HepG2 (cell line): ENCODE results near the gene CEP164. TPM values are rescaled to one million over a fixed set of nuclear protein-coding genes. Genes with fewer than 3 reads are reported as not detected.

Experiments
- ATAC-seq: fragments of 200-7000 bp; cut with Tn5 transposase; 3 replicates; pipeline ENCODE4 v1.9.1; 2020; ENCODE audit warnings: mild to moderate bottlenecking, moderate library complexity
- BruUV-seq: library from RNA; stranded (reverse); fragments of 400-500 nt; replicated peaks from 2 replicates; lab custom pipeline; 2021; lab: Mats Ljungman, UMichigan
- CTCF ChIA-PET: fragments of 300-600 bp; formaldehyde crosslinking; extraction: SDS; loops from one replicate; lab custom pipeline; 2021; ENCODE audit warnings: low total read pairs, inconsistent platforms, low intra/inter-chr PET ratio; lab: Yijun Ruan, JAX
- POLR2A ChIA-PET: fragments of 350-600 bp; sonication (Branson Sonifier 250); formaldehyde crosslinking; loops from one replicate; lab custom pipeline; 2020; ENCODE audit warnings: antibody characterized with exemption, inconsistent platforms; lab: Yijun Ruan, JAX
- DNase-seq: peaks from one replicate; pipeline ENCODE4 v3.0.0-alpha.2; 2015; ENCODE audit warnings: low spot score
- FAIRE-seq: peaks from 3 replicates; lab custom pipeline; 2011; peaks lifted over from hg19 to GRCh38; lab: Jason Lieb, UNC
- H2AFZ ChIP-seq: one replicate; pipeline ENCODE4 v1.6.1; 2011; ENCODE audit warnings: low read length, inconsistent platforms
- H3K27ac ChIP-seq: fragments of 300-600 bp; 3 replicates; pipeline ENCODE4 v1.8.0; 2011; ENCODE audit warnings: mixed run types, mild to moderate bottlenecking, mixed read lengths, low read length, inconsistent platforms; ENCODE audit not compliant: insufficient read depth; ENCODE audit errors: extremely low read length
- H3K27me3 ChIP-seq, 2 experiments: fragments of 200-600 bp in 1 of 2; 2 replicates in 1 of 2; 3 replicates in 1 of 2; pipeline versions ENCODE4 v1.6.0 to v1.8.0; 2011; ENCODE audit warnings: low read length in 2 of 2, mild to moderate bottlenecking in 2 of 2, moderate library complexity in 2 of 2, inconsistent platforms in 1 of 2; ENCODE audit not compliant: insufficient read depth in 2 of 2, control insufficient read depth in 1 of 2
- H3K36me3 ChIP-seq, 2 experiments: fragments of 200-600 bp in 1 of 2; replicated peaks in 1 of 2; 2 replicates in 1 of 2; 3 replicates in 1 of 2; pipeline versions ENCODE4 v1.5.1 to v1.8.0; 2011; ENCODE audit warnings: low read length in 2 of 2, inconsistent platforms in 1 of 2; ENCODE audit not compliant: insufficient read depth in 2 of 2, control insufficient read depth in 1 of 2
- H3K4me1 ChIP-seq: 2 replicates; pipeline ENCODE4 v1.5.1; 2012; ENCODE audit warnings: low read length, inconsistent platforms; ENCODE audit not compliant: insufficient read depth
- H3K4me2 ChIP-seq: 2 replicates; pipeline ENCODE4 v1.6.0; 2011; ENCODE audit warnings: low read depth, low read length, inconsistent platforms
- H3K4me3 ChIP-seq, 3 experiments: fragments of 200-600 bp in 1 of 3; sonication (generic), shearing (Covaris generic) in 1 of 3; replicated peaks in 1 of 3; 2 replicates each; pipeline ENCODE4 v1.5.1; 2011 to 2016; ENCODE audit warnings: low read length in 3 of 3, inconsistent platforms in 2 of 3, low read depth in 2 of 3, mild to moderate bottlenecking in 2 of 3, control low read depth in 1 of 3, mixed read lengths in 1 of 3; ENCODE audit not compliant: insufficient read depth in 1 of 3
- H3K79me2 ChIP-seq: one replicate; pipeline ENCODE4 v1.6.1; 2011; ENCODE audit warnings: low read length, inconsistent platforms; ENCODE audit not compliant: insufficient read depth
- H3K9ac ChIP-seq: 2 replicates; pipeline ENCODE4 v1.6.0; 2011; ENCODE audit warnings: mild to moderate bottlenecking, low read depth, low read length, inconsistent platforms; ENCODE audit not compliant: insufficient read depth
- H3K9me3 ChIP-seq: 2 replicates; pipeline ENCODE4 v1.5.1; 2012; ENCODE audit warnings: mild to moderate bottlenecking, low read length
- H4K20me1 ChIP-seq: 2 replicates; pipeline ENCODE4 v1.6.0; 2011; ENCODE audit warnings: inconsistent platforms, mild to moderate bottlenecking, low read length, moderate library complexity; ENCODE audit not compliant: insufficient read depth
- CBX5 ChIP-seq: sonication (generic); formaldehyde crosslinking; IDR thresholded peaks from 2 replicates; pipeline ENCODE4 v1.4.0; 2020; ENCODE audit warnings: missing genetic modification reagents, borderline replicate concordance
- ETV6 ChIP-seq: sonication (generic); formaldehyde crosslinking; conservative IDR thresholded peaks from 2 replicates; pipeline ENCODE4 v1.4.0; 2020; ENCODE audit warnings: missing genetic modification reagents
- HHEX ChIP-seq: IDR thresholded peaks from 2 replicates; pipeline ENCODE4 v1.6.1; 2016; ENCODE audit warnings: control low read depth
- KLF12 ChIP-seq: sonication (generic); formaldehyde crosslinking; IDR thresholded peaks from 2 replicates; pipeline ENCODE4 v1.4.0; 2020; ENCODE audit warnings: missing genetic modification reagents, borderline replicate concordance
- TCF7 ChIP-seq: sonication (generic); IDR thresholded peaks from 2 replicates; pipeline ENCODE4 v1.6.1; 2016; ENCODE audit warnings: antibody characterized with exemption, low read depth
- ZBTB38 ChIP-seq: sonication (generic); formaldehyde crosslinking; IDR thresholded peaks from 2 replicates; pipeline ENCODE4 v1.5.1; 2020; ENCODE audit warnings: mild to moderate bottlenecking, missing genetic modification reagents
- ZFP41 ChIP-seq: sonication (generic); formaldehyde crosslinking; IDR thresholded peaks from 2 replicates; pipeline ENCODE4 v1.4.0; 2020; ENCODE audit warnings: mild to moderate bottlenecking, missing genetic modification reagents, borderline replicate concordance
- ZMYM3 ChIP-seq: sonication (generic); formaldehyde crosslinking; IDR thresholded peaks from 2 replicates; pipeline ENCODE4 v1.5.1; 2020; ENCODE audit warnings: mild to moderate bottlenecking, missing genetic modification reagents
- ZNF124 ChIP-seq: sonication (generic); formaldehyde crosslinking; IDR thresholded peaks from 2 replicates; pipeline ENCODE4 v1.4.0; 2020; ENCODE audit warnings: missing genetic modification reagents
- ZNF232 ChIP-seq: sonication (generic); formaldehyde crosslinking; IDR thresholded peaks from 2 replicates; pipeline ENCODE4 v1.4.0; 2020; ENCODE audit warnings: missing genetic modification reagents, borderline replicate concordance
- ZNF766 ChIP-seq: sonication (generic); formaldehyde crosslinking; IDR thresholded peaks from 2 replicates; pipeline ENCODE4 v1.5.0; 2020; ENCODE audit warnings: missing genetic modification reagents, borderline replicate concordance
- WGBS: methylation state at CpG from one replicate; pipeline ENCODE4 v1.1.6; 2017; ENCODE audit warnings: low lambda C conversion rate; 5-methylcytosine and 5-hydroxymethylcytosine counted together
- in situ Hi-C: cut with HindIII; loops from 2 replicates; pipeline ENCODE4 v1.10.0; 2017; ENCODE audit warnings: low pct_unique_long_range_greater_than_20kb; ENCODE audit not compliant: extremely low pct_ligation_motif_present
- intact Hi-C: fragments of 100-400 bp; cut with micrococcal nuclease; formaldehyde crosslinking; loops from one replicate; pipeline ENCODE4 v1.10.0; 2022; ENCODE audit not compliant: unreplicated experiment
- polyA plus RNA-seq, 8 experiments: library from polyadenylated mRNA; depleted of rRNA in 3 of 8; stranded (reverse) in 7 of 8; unstranded in 1 of 8; fragments of >200 nt; fragmentation: Illumina TruSeq in 4 of 8; extraction: Trizol in 4 of 8; gene quantifications; 2 replicates each; pipeline versions ENCODE4 v1.2.1 to v1.2.3, GENCODE V29; 2011 to 2016; ENCODE audit warnings: low read depth in 4 of 8, missing spikeins in 1 of 8, mixed read lengths in 1 of 8; ENCODE audit not compliant: insufficient read depth in 1 of 8
- total RNA-seq, 5 experiments: library from RNA; depleted of rRNA; stranded (reverse); fragments of >200 nt; fragmentation: Illumina TruSeq; extraction: Trizol; gene quantifications; 2 replicates each; pipeline ENCODE4 v1.2.3, GENCODE V29; 2016; ENCODE audit warnings: low read depth in 1 of 5
- TF ChIP-seq, protein P1 (sequence below): sonication (generic); formaldehyde crosslinking; IDR thresholded peaks from 2 replicates; pipeline ENCODE4 v1.4.0; 2020; ENCODE audit warnings: mild to moderate bottlenecking, missing genetic modification reagents

CEP164 gene
- total and polyA plus RNA-seq, 2 of the 13 experiments (the other 11 are each of a cell fraction or from before 2014, with no cell fraction given), result 11.4 to 15.2 TPM

DNA sequence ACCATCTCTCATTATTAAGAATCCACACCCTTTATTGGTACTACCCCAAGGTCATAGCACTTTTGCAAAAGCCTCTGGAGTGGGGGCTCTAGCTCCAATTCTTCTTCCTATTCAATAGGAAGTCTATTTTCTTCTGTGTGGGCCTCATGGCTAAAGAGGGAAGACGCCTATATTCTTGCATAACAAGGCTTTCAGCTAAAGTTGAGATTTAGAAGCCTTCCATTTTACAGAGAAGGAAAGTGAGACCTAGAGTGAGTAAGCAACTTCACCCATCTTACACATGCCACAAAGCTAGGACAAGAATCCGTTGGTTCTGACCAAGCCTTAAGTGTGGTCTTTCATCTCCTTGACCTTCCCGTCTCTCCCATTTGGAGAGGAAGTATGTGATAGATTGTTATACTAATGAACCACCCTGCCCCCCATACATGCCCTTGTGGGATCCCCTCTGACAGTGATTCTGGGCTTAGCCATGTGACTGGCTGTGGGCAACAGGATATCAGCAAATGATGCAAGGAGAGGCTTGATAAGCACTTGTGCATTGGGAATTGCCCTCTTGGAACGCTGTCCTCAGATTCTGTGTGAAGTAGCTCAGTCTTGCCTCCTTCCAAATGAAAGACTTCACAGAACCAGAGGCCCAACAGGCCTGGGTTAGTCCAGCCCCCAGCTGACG, 23.9 kb upstream of the CEP164 start:
- 52% methylated on average over 5 of the region's 5 CpGs for WGBS
- POLR2A ChIA-PET, result interaction anchor here (1.2 to 7.1 kb wide), 3 partner anchors 11 to 24 kb away, joined by 3 to 62 read pairs (median 33); partner anchors contain the start of genes BACE1 and CEP164
- Histone ChIP-seq H3K9me3 (no peaks in the 10 kb centered on the region), H3K27me3 (no peaks in the 10 kb centered on the region; a peak in 1 of 5 replicates), H3K4me3 (no peak overlapping the region), H3K4me1 (peaks cover 58% of the 10 kb centered on the region), H3K36me3 (no peaks in the 10 kb centered on the region), H3K4me2 (no peak overlapping the region)
- no peak for FAIRE-seq
- intact Hi-C loops (no loop called here), in situ Hi-C loops (no loop called here)
- no TSS peak for BruUV-seq
- no peak for DNase-seq
- TF ChIP-seq ZFP41 (no peak), ETV6 (no peak), KLF12 (0 out of 2 replicates have a peak, but pooled peaks have one; percentile 12)
- TF ChIP-seq, all 625 proteins: peak for 1
- Histone ChIP-seq H3K9ac (no peak overlapping the region), H2AFZ (no peak overlapping the region), H3K79me2 (no peaks in the 10 kb centered on the region), H3K27ac (no peak overlapping the region), H4K20me1 (no peaks in the 10 kb centered on the region)
- no peak for ATAC-seq
- CTCF ChIA-PET, result no interaction called here

DNA sequence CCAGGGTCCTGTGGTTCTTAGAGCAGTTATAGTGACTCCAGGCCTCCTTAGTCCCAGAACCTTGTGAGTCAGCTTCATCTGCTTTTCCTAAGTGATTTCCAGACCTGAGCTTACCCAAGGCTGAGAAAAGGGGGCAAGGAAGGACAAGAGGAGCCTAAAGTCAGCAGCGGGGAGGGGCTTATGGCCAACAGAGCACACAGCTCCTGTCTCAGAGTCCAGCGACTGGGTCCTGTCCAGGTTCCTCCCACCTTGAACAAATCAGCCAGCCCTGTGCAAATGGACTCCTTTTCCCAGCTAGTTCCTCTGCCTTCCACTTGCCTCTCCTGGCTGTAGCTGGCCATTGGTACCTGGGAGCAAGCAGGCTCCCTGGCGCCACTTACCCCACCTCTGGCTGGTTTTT, 22.5 kb upstream of the CEP164 start:
- CTCF ChIA-PET, result no interaction called here
- FAIRE-seq (peak; percentile 32), ATAC-seq (peak; percentile 45)

More for the DNA sequence above, 22.5 kb upstream of the CEP164 start:
- DNase-seq, result no peak
- no peaks in the 10 kb centered on the region; a peak in 1 of 5 replicates for H3K27me3 ChIP-seq
- no peak overlapping the region for H3K4me3 ChIP-seq
- WGBS, result 60% methylated on average over 2 of the region's 3 CpGs
- no peaks in the 10 kb centered on the region for H4K20me1 ChIP-seq
- no peaks in the 10 kb centered on the region for H3K9me3 ChIP-seq
- H3K4me1 ChIP-seq, result peaks cover 53% of the 10 kb centered on the region
- BruUV-seq, result no TSS peak
- H3K9ac ChIP-seq, result no peak overlapping the region
- peak overlapping the region; percentile 44 for H3K4me2 ChIP-seq
- in situ Hi-C loops (no loop called here), intact Hi-C loops (no loop called here)
- H2AFZ ChIP-seq, result no peak overlapping the region
- H3K79me2 ChIP-seq, result no peaks in the 10 kb centered on the region
- TF ChIP-seq TCF7 (no peak), HHEX (CRISPR knock-in tag) (no peak), CBX5 (no peak), ZMYM3 (no peak), ZNF232 (CRISPR knock-in tag) (no peak), ZNF124 (CRISPR knock-in tag) (no peak), ZBTB38 (CRISPR knock-in tag) (no peak), ZNF766 (no peak)
- TF ChIP-seq, protein P1, sequence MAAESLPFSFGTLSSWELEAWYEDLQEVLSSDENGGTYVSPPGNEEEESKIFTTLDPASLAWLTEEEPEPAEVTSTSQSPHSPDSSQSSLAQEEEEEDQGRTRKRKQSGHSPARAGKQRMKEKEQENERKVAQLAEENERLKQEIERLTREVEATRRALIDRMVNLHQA (CRISPR knock-in tag), result no peak
- POLR2A ChIA-PET, result interaction anchor here (1.2 to 7.1 kb wide), 2 partner anchors 10 to 14 kb away, joined by 3 to 62 read pairs; partner anchors contain the start of gene BACE1
- no peaks in the 10 kb centered on the region for H3K36me3 ChIP-seq
- no peak overlapping the region for H3K27ac ChIP-seq
